Measurements from ENCODE around the gene KRT84. TPM values are rescaled to one million over a fixed set of nuclear protein-coding genes. Genes with fewer than 3 reads are reported as not detected.

KRT84 gene
- total RNA-seq, 6 donors from 2014 or later: not detected

DNA sequence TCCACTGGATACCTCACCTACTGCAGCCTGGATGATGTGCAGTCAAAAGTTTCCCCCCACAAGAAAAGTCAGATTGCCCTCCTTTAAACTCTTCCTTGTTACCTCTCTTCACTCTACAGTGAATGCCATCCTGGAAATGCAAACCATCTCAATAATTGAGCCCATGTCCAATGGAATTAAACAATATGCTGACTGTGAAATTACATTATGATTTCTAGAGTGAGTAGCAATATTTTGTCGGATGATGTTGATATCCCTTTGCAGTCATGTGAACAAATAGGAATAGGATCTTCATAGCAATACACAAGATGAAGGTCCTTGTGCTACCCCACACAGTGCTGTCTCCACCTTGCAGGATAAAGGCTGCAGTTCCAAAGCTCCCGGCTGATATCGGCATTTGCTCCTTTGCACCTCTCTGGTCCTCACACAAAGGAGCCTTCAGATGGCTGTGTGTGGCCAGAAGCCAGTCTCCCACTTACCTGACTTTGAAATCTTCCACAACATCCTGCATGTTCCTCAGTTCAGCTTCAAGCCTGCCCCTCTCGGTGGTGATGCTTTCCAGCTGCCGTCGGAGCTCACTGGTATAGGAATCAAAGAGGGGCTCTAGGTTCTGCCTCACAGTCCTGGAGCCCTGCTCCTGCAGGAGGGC, 47.2 kb upstream of the KRT84 start:
- H3K9me3 ChIP-seq: no peaks in the 10 kb centered on the region
- WGBS, 2 donors: 85 to 89% methylated on average over 6 of the region's 6 CpGs
- H3K27ac ChIP-seq: no peak overlapping the region
- DNase-seq: peak in 1 of 2 donors; percentile 7
- H3K4me3 ChIP-seq: no peak overlapping the region
- H3K4me1 ChIP-seq: no peaks in the 10 kb centered on the region
- no peaks in the 10 kb centered on the region for H3K36me3 ChIP-seq
- TF ChIP-seq POLR2AphosphoS5 (IDR thresholded peaks at IDR 0.05) (no peak), POLR2A (IDR thresholded peaks at IDR 0.05) (no peak), EP300 (IDR thresholded peaks at IDR 0.05) (no peak)
- TF ChIP-seq, protein P1, sequence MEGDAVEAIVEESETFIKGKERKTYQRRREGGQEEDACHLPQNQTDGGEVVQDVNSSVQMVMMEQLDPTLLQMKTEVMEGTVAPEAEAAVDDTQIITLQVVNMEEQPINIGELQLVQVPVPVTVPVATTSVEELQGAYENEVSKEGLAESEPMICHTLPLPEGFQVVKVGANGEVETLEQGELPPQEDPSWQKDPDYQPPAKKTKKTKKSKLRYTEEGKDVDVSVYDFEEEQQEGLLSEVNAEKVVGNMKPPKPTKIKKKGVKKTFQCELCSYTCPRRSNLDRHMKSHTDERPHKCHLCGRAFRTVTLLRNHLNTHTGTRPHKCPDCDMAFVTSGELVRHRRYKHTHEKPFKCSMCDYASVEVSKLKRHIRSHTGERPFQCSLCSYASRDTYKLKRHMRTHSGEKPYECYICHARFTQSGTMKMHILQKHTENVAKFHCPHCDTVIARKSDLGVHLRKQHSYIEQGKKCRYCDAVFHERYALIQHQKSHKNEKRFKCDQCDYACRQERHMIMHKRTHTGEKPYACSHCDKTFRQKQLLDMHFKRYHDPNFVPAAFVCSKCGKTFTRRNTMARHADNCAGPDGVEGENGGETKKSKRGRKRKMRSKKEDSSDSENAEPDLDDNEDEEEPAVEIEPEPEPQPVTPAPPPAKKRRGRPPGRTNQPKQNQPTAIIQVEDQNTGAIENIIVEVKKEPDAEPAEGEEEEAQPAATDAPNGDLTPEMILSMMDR (IDR thresholded peaks at IDR 0.05): no peak
- no peaks in the 10 kb centered on the region for H3K27me3 ChIP-seq
- no peak for ATAC-seq (ENCODE audit: low FRiP score in 2 of 2)

DNA sequence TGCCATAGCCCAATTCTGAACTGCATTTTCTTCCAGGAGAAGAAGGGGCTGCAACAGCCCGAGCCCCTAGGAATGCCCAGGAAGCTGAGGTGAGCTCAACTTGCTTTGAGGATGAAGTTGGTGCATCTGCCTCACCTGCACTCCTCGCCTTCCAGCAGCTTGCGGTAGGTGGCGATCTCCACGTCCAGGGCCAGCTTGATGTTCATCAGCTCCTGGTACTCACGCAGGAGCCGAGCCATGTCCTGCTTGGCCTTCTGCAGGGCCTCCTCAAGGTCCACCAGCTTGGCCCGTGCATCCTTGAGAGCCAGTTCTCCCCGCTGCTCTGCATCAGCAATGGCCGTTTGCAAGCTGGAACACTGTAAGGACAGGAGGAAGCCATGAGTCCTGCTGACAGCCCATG, 42.7 kb upstream of the KRT84 start:
- ATAC-seq (ENCODE audit: low FRiP score in 2 of 2) (no peak), DNase-seq (no peak)
- Histone ChIP-seq H3K27ac (no peak overlapping the region), H3K9me3 (no peaks in the 10 kb centered on the region), H3K27me3 (no peaks in the 10 kb centered on the region), H3K36me3 (no peaks in the 10 kb centered on the region), H3K4me3 (no peak overlapping the region), H3K4me1 (no peaks in the 10 kb centered on the region)
- TF ChIP-seq EP300 (IDR thresholded peaks at IDR 0.05) (no peak), POLR2AphosphoS5 (IDR thresholded peaks at IDR 0.05) (no peak)
- TF ChIP-seq, protein P1 (IDR thresholded peaks at IDR 0.05): no peak
- 84 to 88% methylated on average over 6 to 10 of the region's 10 CpGs for WGBS, 2 donors

DNA sequence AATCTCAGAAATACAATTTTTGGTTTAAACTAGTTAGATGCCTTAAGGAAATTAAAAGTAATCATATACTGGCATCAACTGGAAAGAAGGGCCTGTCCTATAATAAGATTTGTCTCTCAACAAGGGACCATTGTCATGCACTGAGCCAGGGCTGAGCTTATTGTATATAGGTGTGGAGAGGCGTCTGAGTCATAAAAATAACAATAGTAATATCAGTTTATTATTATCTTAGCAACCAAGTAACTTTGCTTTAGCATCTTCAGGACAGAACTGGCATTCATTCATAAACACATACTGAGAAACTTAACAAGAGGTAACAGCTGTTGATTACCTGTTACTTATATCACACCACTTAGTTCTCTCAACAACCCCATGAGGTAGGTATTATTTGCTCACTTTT, 41.6 kb upstream of the KRT84 start:
- H3K4me3 ChIP-seq: no peak overlapping the region
- 73 to 77% methylated on average over 1 of the region's 1 CpG for WGBS, 2 donors
- TF ChIP-seq EP300 (IDR thresholded peaks at IDR 0.05): no peak
- TF ChIP-seq POLR2A (IDR thresholded peaks at IDR 0.05): no peak
- TF ChIP-seq POLR2AphosphoS5 (IDR thresholded peaks at IDR 0.05): no peak
- TF ChIP-seq, protein P1 (IDR thresholded peaks at IDR 0.05): no peak

DNA sequence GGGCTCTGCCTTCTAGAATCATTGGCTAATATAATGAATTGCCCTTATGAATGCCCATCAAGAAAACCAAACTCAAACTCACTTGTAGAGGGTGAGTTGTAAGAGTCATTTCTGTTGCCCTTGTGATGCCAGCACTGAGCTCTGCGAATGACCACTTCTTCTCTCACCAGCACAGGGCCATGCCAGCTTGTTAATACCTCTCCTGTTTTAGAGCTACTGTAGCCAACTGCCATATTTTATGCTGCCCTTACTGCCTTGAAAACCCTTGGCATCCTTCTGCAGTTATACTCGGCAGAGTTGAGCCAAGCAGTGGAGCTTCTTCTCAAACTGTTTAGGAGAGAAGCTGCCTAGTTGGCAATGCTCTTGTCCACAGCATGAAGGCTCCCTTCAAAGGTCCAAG, 40.6 kb upstream of the KRT84 start:
- ATAC-seq (ENCODE audit: low FRiP score in 2 of 2) (no peak), DNase-seq (no peak)
- TF ChIP-seq, protein P1 (IDR thresholded peaks at IDR 0.05): no peak
- TF ChIP-seq EP300 (IDR thresholded peaks at IDR 0.05): no peak
- TF ChIP-seq POLR2A (IDR thresholded peaks at IDR 0.05): no peak
- Histone ChIP-seq H3K9me3 (no peaks in the 10 kb centered on the region), H3K4me3 (no peak overlapping the region), H3K27ac (no peak overlapping the region), H3K4me1 (no peaks in the 10 kb centered on the region), H3K27me3 (no peaks in the 10 kb centered on the region), H3K36me3 (no peaks in the 10 kb centered on the region)
- WGBS, 2 donors: 90 to 92% methylated on average over 2 of the region's 2 CpGs

More for the DNA sequence above, 41.6 kb upstream of the KRT84 start:
- Histone ChIP-seq H3K36me3 (no peaks in the 10 kb centered on the region), H3K27me3 (no peaks in the 10 kb centered on the region), H3K9me3 (no peaks in the 10 kb centered on the region), H3K4me1 (no peaks in the 10 kb centered on the region), H3K27ac (no peak overlapping the region)
- ATAC-seq (ENCODE audit: low FRiP score in 2 of 2) (no peak), DNase-seq (no peak)

DNA sequence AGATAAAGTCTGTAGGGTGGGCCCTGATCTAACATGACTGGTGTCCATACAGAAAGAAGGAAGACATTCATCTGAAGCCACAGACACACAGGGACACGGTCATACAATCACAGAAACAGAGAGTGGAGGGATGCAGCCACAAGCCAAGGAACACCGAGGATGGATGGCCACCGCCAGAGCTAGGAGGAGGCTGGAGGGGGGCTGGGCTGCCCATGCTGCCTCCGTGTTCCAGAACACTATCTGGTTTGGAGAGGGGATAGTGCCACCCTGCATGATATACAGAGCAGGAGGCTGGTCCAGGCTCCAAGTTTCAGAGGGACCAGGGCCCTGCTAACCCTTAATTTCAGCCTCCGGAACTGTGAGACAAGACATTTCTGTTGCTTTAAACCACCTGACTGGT, 40.0 kb upstream of the KRT84 start:
- Histone ChIP-seq H3K27me3 (no peaks in the 10 kb centered on the region), H3K27ac (no peak overlapping the region), H3K4me1 (no peaks in the 10 kb centered on the region), H3K36me3 (no peaks in the 10 kb centered on the region), H3K9me3 (no peaks in the 10 kb centered on the region), H3K4me3 (no peak overlapping the region)
- ATAC-seq (ENCODE audit: low FRiP score in 2 of 2): no peak
- no peak for DNase-seq
- TF ChIP-seq POLR2A (IDR thresholded peaks at IDR 0.05) (no peak), EP300 (IDR thresholded peaks at IDR 0.05) (no peak), POLR2AphosphoS5 (IDR thresholded peaks at IDR 0.05) (no peak)
- TF ChIP-seq, protein P1 (IDR thresholded peaks at IDR 0.05): no peak
- 78 to 99% methylated on average over 5 of the region's 5 CpGs for WGBS, 2 donors
